B cell (primary cell): ENCODE results near the gene CELA3A. TPM values are rescaled to one million over a fixed set of nuclear protein-coding genes. Genes with fewer than 3 reads are reported as not detected.
"Not testable (repeated sequence)": the region's sequence is repeated elsewhere in the genome, so short reads cannot be mapped to it uniquely, and the experiment has no call there.

Source experiments
- ATAC-seq: fragments of 200-7000 bp; cut with Tn5 transposase; one replicate; pipeline ENCODE4 v1.10.0; 2021; ENCODE audit warnings: low read depth, mild to moderate bottlenecking, moderate number of reproducible peaks, moderate library complexity
- CTCF ChIA-PET: fragments of 350-600 bp; sonication (Branson Sonifier 250); formaldehyde crosslinking; loops from one replicate; lab custom pipeline; 2021; ENCODE audit warnings: antibody characterized with exemption, inconsistent platforms; lab: Charles Lee
- POLR2A ChIA-PET: fragments of 350-600 bp; sonication (Branson Sonifier 250); formaldehyde crosslinking; loops from one replicate; lab custom pipeline; 2021; ENCODE audit warnings: antibody characterized with exemption; lab: Charles Lee
- DNase-seq: peaks from one replicate; pipeline ENCODE4 v3.0.0; 2013
- H2AFZ ChIP-seq: 2 replicates; pipeline ENCODE4 v1.6.1; 2012; ENCODE audit warnings: mild to moderate bottlenecking, low read depth, low read length; ENCODE audit not compliant: insufficient read depth, poor library complexity, severe bottlenecking
- H3K27ac ChIP-seq, 2 donors: 1 replicate in 1 of 2; 2 replicates in 1 of 2; pipeline ENCODE4 v1.5.1; 2012 to 2013; ENCODE audit warnings: low read length in 2 of 2, mild to moderate bottlenecking in 2 of 2, moderate library complexity in 1 of 2
- H3K27me3 ChIP-seq, 4 experiments: fragments of 200-600 bp in 1 of 4; sonication (generic) in 1 of 4; replicated peaks in 1 of 4; 1 replicate in 2 of 4; 2 replicates in 2 of 4; pipeline versions ENCODE4 v1.6.1 to v1.7.0; 2013 to 2016; ENCODE audit warnings: low read length in 3 of 4, mild to moderate bottlenecking in 2 of 4, mixed read lengths in 1 of 4, moderate library complexity in 1 of 4; ENCODE audit not compliant: insufficient read depth in 4 of 4, control insufficient read depth in 3 of 4; ENCODE audit errors: control extremely low read depth in 1 of 4
- H3K36me3 ChIP-seq, 2 experiments: replicated peaks in 1 of 2; 1 replicate in 1 of 2; 2 replicates in 1 of 2; pipeline versions ENCODE4 v1.6.1 to v1.7.1; 2013; ENCODE audit warnings: low read length in 1 of 2; ENCODE audit not compliant: insufficient read depth in 2 of 2, control insufficient read depth in 1 of 2; ENCODE audit errors: control extremely low read depth in 1 of 2, extremely low read depth in 1 of 2
- H3K4me1 ChIP-seq, 2 donors: fragments of 200-600 bp in 1 of 2; sonication (generic) in 1 of 2; 1 replicate in 1 of 2; 2 replicates in 1 of 2; pipeline versions ENCODE4 v1.5.1 to v1.6.1; 2013 to 2017; ENCODE audit warnings: low read length in 2 of 2; ENCODE audit not compliant: control insufficient read depth in 2 of 2, insufficient read depth in 2 of 2
- H3K4me2 ChIP-seq: replicated peaks from 2 replicates; pipeline ENCODE3; 2012; ENCODE audit warnings: mild to moderate bottlenecking, low read depth, low read length; ENCODE audit not compliant: poor library complexity, severe bottlenecking
- H3K4me3 ChIP-seq, 5 experiments: fragments of 200-600 bp in 1 of 5; sonication (generic) in 1 of 5; 1 replicate in 3 of 5; 2 replicates in 2 of 5; pipeline versions ENCODE4 v1.5.1 to v1.7.0; 2011 to 2016; ENCODE audit warnings: low read length in 4 of 5, mild to moderate bottlenecking in 4 of 5, low read depth in 2 of 5, control low read depth in 1 of 5, moderate library complexity in 1 of 5; ENCODE audit not compliant: insufficient read depth in 1 of 5; ENCODE audit errors: control extremely low read depth in 1 of 5, extremely low read depth in 1 of 5
- H3K79me2 ChIP-seq: fragments of 200-600 bp; sonication (generic); one replicate; pipeline ENCODE4 v1.6.0; 2016; ENCODE audit warnings: low read length; ENCODE audit not compliant: control insufficient read depth, insufficient read depth
- H3K9ac ChIP-seq: fragments of 200-600 bp; sonication (generic); 2 replicates; pipeline ENCODE4 v1.6.1; 2017; ENCODE audit warnings: mild to moderate bottlenecking, low read length, moderate library complexity
- H3K9me3 ChIP-seq, 3 donors: one replicate each; pipeline versions ENCODE4 v1.6.1 to v1.7.1; 2013; ENCODE audit warnings: low read length in 2 of 3; ENCODE audit not compliant: control insufficient read depth in 2 of 3, insufficient read depth in 1 of 3; ENCODE audit errors: control extremely low read depth in 1 of 3
- H4K20me1 ChIP-seq: 2 replicates; pipeline ENCODE4 v1.6.0; 2012; ENCODE audit warnings: mild to moderate bottlenecking, low read length; ENCODE audit not compliant: insufficient read depth, control insufficient read depth, poor library complexity, severe bottlenecking
- H3K27ac Mint-ChIP-seq: one replicate; pipeline ENCODE4 v1.8.0; 2021; ENCODE audit warnings: mixed read lengths
- H3K27me3 Mint-ChIP-seq: one replicate; pipeline ENCODE4 v1.8.0; 2021; ENCODE audit warnings: mixed read lengths
- H3K4me1 Mint-ChIP-seq: one replicate; pipeline ENCODE4 v1.8.0; 2021; ENCODE audit warnings: mixed read lengths
- H3K4me3 Mint-ChIP-seq: one replicate; pipeline ENCODE4 v1.8.0; 2021; ENCODE audit warnings: mixed read lengths
- H3K9me3 Mint-ChIP-seq: one replicate; pipeline ENCODE4 v1.8.0; 2022; ENCODE audit warnings: mixed read lengths; ENCODE audit not compliant: insufficient read depth
- WGBS: methylation state at CpG from one replicate; pipeline ENCODE4 v1.1.5; 2013; ENCODE audit warnings: missing lambda C conversion rate; ENCODE audit not compliant: insufficient coverage; 5-methylcytosine and 5-hydroxymethylcytosine counted together
- intact Hi-C: fragments of 100-400 bp; cut with micrococcal nuclease; formaldehyde crosslinking; loops from one replicate; pipeline ENCODE4 v1.10.0; 2022
- polyA plus RNA-seq: library from polyadenylated mRNA; depleted of rRNA; stranded (reverse); fragments of >200 nt; gene quantifications from 2 replicates; pipeline ENCODE4 v1.2.3, GENCODE V29; 2012
- total RNA-seq, 2 donors: library from RNA; stranded (reverse); fragments of 120-200 nt in 1 of 2; gene quantifications; 1 replicate in 1 of 2; 2 replicates in 1 of 2; pipeline versions ENCODE4 v1.2.3 to v1.2.4, GENCODE V29; 2013 to 2022

Gene CELA3A
- total and polyA plus RNA-seq, 2 donors (not counting 1 experiment from before 2014, with no cell fraction given), result not detected

DNA sequence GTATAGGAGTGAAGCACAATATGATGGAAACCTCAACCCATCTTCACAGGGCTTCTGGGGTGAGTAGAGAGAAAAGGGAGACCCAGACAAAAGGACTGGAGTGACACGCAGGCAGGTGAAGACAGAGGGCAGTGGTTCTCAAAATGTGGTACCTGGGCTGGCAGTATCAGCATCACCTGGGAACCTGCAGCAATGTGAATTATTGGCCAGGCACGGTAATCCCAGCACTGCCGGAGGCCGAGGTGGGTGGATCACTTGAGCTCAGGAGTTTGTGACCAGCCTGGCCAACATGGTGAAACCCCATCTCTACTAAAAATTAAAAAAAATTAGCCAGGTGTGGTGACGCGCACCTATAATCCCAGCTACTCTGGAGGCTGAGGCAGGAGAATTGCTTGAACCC lies 19.3 kb upstream of the CELA3A start:
- H3K9ac ChIP-seq, H3K4me1 Mint-ChIP-seq, H3K4me3 Mint-ChIP-seq, CTCF ChIA-PET, H3K9me3 Mint-ChIP-seq, H3K27ac Mint-ChIP-seq, H3K27ac ChIP-seq, H2AFZ ChIP-seq, H3K79me2 ChIP-seq, H4K20me1 ChIP-seq, H3K27me3 ChIP-seq, H3K9me3 ChIP-seq, POLR2A ChIA-PET, DNase-seq, intact Hi-C loops, ATAC-seq, H3K4me2 ChIP-seq, H3K4me3 ChIP-seq, H3K27me3 Mint-ChIP-seq, H3K36me3 ChIP-seq, H3K4me1 ChIP-seq: not testable (repeated sequence)
- 78% methylated on average over 1 of the region's 6 CpGs for WGBS

DNA sequence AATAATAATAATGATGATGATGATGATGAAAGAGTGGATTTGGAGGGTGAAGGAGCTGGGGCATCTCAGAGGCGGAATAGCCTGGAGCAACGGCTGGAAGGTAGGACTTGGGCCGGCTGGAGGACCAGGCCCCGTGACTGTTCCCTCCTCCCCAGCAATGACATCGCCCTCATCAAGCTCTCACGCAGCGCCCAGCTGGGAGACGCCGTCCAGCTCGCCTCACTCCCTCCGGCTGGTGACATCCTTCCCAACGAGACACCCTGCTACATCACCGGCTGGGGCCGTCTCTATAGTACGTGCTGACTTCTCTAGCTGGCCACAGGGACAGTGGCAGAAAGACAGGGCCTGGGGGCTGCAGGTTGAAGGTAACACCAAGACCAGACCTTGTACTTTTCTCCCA lies 17.9 kb upstream of the CELA3A start:
- H3K9me3 ChIP-seq, H3K27ac ChIP-seq, CTCF ChIA-PET, H3K4me1 ChIP-seq, H3K4me2 ChIP-seq, H3K79me2 ChIP-seq, H3K4me3 ChIP-seq, DNase-seq, H3K27ac Mint-ChIP-seq, H3K27me3 ChIP-seq, H3K36me3 ChIP-seq, ATAC-seq, H2AFZ ChIP-seq, H3K9ac ChIP-seq, H3K27me3 Mint-ChIP-seq, H3K4me3 Mint-ChIP-seq, intact Hi-C loops, POLR2A ChIA-PET, H3K4me1 Mint-ChIP-seq, H3K9me3 Mint-ChIP-seq, H4K20me1 ChIP-seq: not testable (repeated sequence)
- no CpG with 5 or more reads among the region's 15 CpGs for WGBS

GRCh38 chr1:21985893-21986292 lies 15.6 kb upstream of the CELA3A start:
- H3K27ac Mint-ChIP-seq, H3K27ac ChIP-seq, H3K27me3 Mint-ChIP-seq, H3K4me2 ChIP-seq, intact Hi-C loops, H3K4me3 Mint-ChIP-seq, H4K20me1 ChIP-seq, H3K9me3 Mint-ChIP-seq, CTCF ChIA-PET, H3K36me3 ChIP-seq, H3K4me1 ChIP-seq, H3K27me3 ChIP-seq, POLR2A ChIA-PET, H3K4me3 ChIP-seq, H2AFZ ChIP-seq, H3K9ac ChIP-seq, H3K79me2 ChIP-seq, H3K9me3 ChIP-seq, H3K4me1 Mint-ChIP-seq, DNase-seq, ATAC-seq: not testable (repeated sequence)
- no CpG with 5 or more reads among the region's 5 CpGs for WGBS

- H4K20me1 ChIP-seq, H3K4me3 ChIP-seq, H3K36me3 ChIP-seq, H3K27ac Mint-ChIP-seq, H2AFZ ChIP-seq, H3K4me2 ChIP-seq, H3K9me3 ChIP-seq, H3K4me3 Mint-ChIP-seq, H3K9ac ChIP-seq, POLR2A ChIA-PET, H3K27me3 Mint-ChIP-seq, H3K4me1 Mint-ChIP-seq, H3K4me1 ChIP-seq, H3K27me3 ChIP-seq, H3K79me2 ChIP-seq, H3K27ac ChIP-seq, DNase-seq, intact Hi-C loops, ATAC-seq, CTCF ChIA-PET, H3K9me3 Mint-ChIP-seq: not testable (repeated sequence)
- WGBS, result 93% methylated on average over 3 of the region's 12 CpGs
These were observed 15.1 kb upstream of the CELA3A start for GRCh38 chr1:21986386-21986785.
